OCI-LY3 (cell line): ENCODE measurements around the gene ATG4D.

Experiments
- EZH2phosphoT487 ChIP-seq: fragments of 200-600 bp; shearing (Covaris generic); IDR thresholded peaks from 2 replicates; pipeline ENCODE4 v1.6.1; 2018; ENCODE audit warnings: antibody characterized with exemption, mixed run types, low read depth
- TF ChIP-seq, protein P1 (sequence below): fragments of 200-600, 300-600 bp; sonication (generic); IDR thresholded peaks from 2 replicates; pipeline ENCODE4 v1.5.1; 2014; ENCODE audit warnings: antibody characterized with exemption, low read length, low read depth

DNA sequence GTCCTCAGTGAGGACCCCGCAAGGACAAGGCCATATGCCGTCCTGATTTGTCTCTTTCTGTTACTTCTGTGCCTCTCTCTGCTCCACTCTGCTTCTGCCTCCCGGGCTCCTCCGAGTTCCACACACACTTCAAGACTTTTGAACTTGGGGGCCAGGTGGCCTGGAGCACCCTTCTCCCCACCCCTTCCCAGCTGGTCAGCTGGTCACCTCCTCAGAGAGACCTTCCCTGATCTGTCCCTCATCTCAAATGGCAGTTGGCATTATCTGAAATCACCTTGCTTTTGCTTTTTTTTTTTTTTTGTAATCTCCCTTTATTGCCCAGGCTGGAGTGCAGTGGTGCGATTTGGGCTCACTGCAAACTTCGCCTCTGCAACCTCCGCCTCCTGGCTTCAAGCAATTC lies 24.3 kb upstream of the ATG4D start:
- TF ChIP-seq, protein P1, sequence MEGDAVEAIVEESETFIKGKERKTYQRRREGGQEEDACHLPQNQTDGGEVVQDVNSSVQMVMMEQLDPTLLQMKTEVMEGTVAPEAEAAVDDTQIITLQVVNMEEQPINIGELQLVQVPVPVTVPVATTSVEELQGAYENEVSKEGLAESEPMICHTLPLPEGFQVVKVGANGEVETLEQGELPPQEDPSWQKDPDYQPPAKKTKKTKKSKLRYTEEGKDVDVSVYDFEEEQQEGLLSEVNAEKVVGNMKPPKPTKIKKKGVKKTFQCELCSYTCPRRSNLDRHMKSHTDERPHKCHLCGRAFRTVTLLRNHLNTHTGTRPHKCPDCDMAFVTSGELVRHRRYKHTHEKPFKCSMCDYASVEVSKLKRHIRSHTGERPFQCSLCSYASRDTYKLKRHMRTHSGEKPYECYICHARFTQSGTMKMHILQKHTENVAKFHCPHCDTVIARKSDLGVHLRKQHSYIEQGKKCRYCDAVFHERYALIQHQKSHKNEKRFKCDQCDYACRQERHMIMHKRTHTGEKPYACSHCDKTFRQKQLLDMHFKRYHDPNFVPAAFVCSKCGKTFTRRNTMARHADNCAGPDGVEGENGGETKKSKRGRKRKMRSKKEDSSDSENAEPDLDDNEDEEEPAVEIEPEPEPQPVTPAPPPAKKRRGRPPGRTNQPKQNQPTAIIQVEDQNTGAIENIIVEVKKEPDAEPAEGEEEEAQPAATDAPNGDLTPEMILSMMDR: no peak
- no peak for TF ChIP-seq EZH2phosphoT487
